Neural cell (in vitro differentiated cells): ENCODE measurements around the gene TFEB.

Experiments used
- CTCF ChIP-seq: fragments of 450-650 bp; IDR thresholded peaks from 2 replicates; pipeline ENCODE4 v1.5.1; 2014; ENCODE audit warnings: antibody characterized with exemption, mild to moderate bottlenecking, moderate library complexity; ENCODE audit not compliant: poor library complexity, severe bottlenecking
- EP300 ChIP-seq: fragments of 450-650 bp; conservative IDR thresholded peaks from 2 replicates; pipeline ENCODE4 v1.6.1; 2014; ENCODE audit warnings: antibody characterized with exemption, mild to moderate bottlenecking, moderate library complexity; ENCODE audit not compliant: poor library complexity, severe bottlenecking
- EZH2 ChIP-seq: fragments of 200-600, 300-800 bp; shearing (Covaris generic), sonication (generic); IDR thresholded peaks from 2 replicates; pipeline ENCODE4 v1.6.1; 2014; ENCODE audit warnings: antibody characterized with exemption, low read length, borderline replicate concordance, mild to moderate bottlenecking; ENCODE audit not compliant: insufficient read depth, poor library complexity, severe bottlenecking
- MXI1 ChIP-seq: fragments of 450-650 bp; conservative IDR thresholded peaks from 2 replicates; pipeline ENCODE4 v1.6.1; 2014; ENCODE audit warnings: antibody characterized with exemption, mild to moderate bottlenecking; ENCODE audit not compliant: poor library complexity, severe bottlenecking
- POLR2AphosphoS5 ChIP-seq: IDR thresholded peaks from 2 replicates; pipeline ENCODE4 v1.6.1; 2012
- REST ChIP-seq: IDR thresholded peaks from 2 replicates; pipeline ENCODE4 v1.6.1; 2012; ENCODE audit warnings: borderline replicate concordance
- SMC3 ChIP-seq: fragments of 450-650 bp; conservative IDR thresholded peaks from 2 replicates; pipeline ENCODE4 v1.6.1; 2014; ENCODE audit warnings: antibody characterized with exemption, mild to moderate bottlenecking, moderate library complexity; ENCODE audit not compliant: poor library complexity
- TAF1 ChIP-seq: IDR thresholded peaks from 2 replicates; pipeline ENCODE4 v1.6.1; 2012; ENCODE audit warnings: low read depth

- TF ChIP-seq EZH2, result no peak
- TF ChIP-seq CTCF, result no peak
- no peak for TF ChIP-seq POLR2AphosphoS5
- TF ChIP-seq TAF1, result no peak
- no peak for TF ChIP-seq MXI1
- no peak for TF ChIP-seq REST
- no peak for TF ChIP-seq EP300
- no peak for TF ChIP-seq SMC3
Measured at GRCh38 chr6:41695825-41696224, 39.6 kb downstream of the TFEB start.
